Measurements from ENCODE around the gene TM7SF2. TPM values are rescaled to one million over a fixed set of nuclear protein-coding genes. Genes with fewer than 3 reads are reported as not detected.

TM7SF2 gene
- total and polyA plus RNA-seq, 2 of the 13 experiments (the other 11 are each of a cell fraction or from before 2014, with no cell fraction given) = 56.0 to 66.9 TPM

DNA sequence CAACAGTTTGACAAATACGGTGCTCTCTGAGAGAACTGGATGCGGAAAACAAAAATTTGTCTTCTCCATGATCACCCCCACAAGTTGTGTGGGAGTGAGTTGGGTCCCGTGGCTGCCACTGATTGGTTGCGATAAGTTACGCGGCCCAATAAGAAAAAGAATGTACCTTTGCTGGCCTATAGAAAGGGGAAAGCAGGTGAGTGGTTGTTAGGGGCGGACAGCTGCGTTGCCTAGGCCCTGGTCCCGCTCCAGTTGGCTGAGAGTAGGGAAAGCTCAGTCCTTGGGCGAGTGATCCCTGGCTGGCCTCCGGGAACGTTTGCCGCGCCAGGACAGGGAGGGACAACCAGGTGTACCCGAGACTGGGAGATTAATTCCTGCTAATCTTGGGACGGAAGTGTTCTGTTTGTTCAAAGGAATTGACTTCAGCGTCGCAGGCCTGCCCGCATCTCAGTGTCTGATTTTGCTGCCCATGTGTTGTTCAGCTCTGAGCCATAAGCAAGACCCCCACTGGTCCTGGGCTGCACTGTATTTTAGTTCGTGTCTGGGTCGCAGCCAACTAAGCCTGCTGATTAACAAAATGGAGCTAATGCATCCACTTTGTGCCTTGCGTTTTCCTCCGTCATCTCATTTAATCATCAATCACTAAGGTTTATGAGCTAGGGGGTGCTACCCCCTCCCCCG lies 23.4 kb downstream of the TM7SF2 start (continued):
- TF ChIP-seq, protein P1, sequence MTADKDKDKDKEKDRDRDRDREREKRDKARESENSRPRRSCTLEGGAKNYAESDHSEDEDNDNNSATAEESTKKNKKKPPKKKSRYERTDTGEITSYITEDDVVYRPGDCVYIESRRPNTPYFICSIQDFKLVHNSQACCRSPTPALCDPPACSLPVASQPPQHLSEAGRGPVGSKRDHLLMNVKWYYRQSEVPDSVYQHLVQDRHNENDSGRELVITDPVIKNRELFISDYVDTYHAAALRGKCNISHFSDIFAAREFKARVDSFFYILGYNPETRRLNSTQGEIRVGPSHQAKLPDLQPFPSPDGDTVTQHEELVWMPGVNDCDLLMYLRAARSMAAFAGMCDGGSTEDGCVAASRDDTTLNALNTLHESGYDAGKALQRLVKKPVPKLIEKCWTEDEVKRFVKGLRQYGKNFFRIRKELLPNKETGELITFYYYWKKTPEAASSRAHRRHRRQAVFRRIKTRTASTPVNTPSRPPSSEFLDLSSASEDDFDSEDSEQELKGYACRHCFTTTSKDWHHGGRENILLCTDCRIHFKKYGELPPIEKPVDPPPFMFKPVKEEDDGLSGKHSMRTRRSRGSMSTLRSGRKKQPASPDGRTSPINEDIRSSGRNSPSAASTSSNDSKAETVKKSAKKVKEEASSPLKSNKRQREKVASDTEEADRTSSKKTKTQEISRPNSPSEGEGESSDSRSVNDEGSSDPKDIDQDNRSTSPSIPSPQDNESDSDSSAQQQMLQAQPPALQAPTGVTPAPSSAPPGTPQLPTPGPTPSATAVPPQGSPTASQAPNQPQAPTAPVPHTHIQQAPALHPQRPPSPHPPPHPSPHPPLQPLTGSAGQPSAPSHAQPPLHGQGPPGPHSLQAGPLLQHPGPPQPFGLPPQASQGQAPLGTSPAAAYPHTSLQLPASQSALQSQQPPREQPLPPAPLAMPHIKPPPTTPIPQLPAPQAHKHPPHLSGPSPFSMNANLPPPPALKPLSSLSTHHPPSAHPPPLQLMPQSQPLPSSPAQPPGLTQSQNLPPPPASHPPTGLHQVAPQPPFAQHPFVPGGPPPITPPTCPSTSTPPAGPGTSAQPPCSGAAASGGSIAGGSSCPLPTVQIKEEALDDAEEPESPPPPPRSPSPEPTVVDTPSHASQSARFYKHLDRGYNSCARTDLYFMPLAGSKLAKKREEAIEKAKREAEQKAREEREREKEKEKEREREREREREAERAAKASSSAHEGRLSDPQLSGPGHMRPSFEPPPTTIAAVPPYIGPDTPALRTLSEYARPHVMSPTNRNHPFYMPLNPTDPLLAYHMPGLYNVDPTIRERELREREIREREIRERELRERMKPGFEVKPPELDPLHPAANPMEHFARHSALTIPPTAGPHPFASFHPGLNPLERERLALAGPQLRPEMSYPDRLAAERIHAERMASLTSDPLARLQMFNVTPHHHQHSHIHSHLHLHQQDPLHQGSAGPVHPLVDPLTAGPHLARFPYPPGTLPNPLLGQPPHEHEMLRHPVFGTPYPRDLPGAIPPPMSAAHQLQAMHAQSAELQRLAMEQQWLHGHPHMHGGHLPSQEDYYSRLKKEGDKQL (CRISPR knock-in tag; IDR thresholded peaks at IDR 0.05; ENCODE audit: low read depth) = no peak
- TF ChIP-seq TOE1 (CRISPR knock-in tag; IDR thresholded peaks at IDR 0.05) (no peak), NFE2L1 (CRISPR knock-in tag; IDR thresholded peaks at IDR 0.05; ENCODE audit: borderline replicate concordance) (no peak), TRIM24 (CRISPR knock-in tag; IDR thresholded peaks at IDR 0.05) (no peak), ZNF484 (CRISPR knock-in tag; IDR thresholded peaks at IDR 0.05; ENCODE audit: borderline replicate concordance, low read depth) (no peak), ZNF331 (CRISPR knock-in tag; IDR thresholded peaks at IDR 0.05) (no peak), NCOA5 (CRISPR knock-in tag; IDR thresholded peaks at IDR 0.05) (no peak), ZNF292 (CRISPR knock-in tag; IDR thresholded peaks at IDR 0.05; ENCODE audit: borderline replicate concordance, low read depth) (peak; percentile 4; the same call in 1 of the 2 replicates), DNMT1 (CRISPR knock-in tag; IDR thresholded peaks at IDR 0.05) (no peak)
- TF ChIP-seq, protein P2, sequence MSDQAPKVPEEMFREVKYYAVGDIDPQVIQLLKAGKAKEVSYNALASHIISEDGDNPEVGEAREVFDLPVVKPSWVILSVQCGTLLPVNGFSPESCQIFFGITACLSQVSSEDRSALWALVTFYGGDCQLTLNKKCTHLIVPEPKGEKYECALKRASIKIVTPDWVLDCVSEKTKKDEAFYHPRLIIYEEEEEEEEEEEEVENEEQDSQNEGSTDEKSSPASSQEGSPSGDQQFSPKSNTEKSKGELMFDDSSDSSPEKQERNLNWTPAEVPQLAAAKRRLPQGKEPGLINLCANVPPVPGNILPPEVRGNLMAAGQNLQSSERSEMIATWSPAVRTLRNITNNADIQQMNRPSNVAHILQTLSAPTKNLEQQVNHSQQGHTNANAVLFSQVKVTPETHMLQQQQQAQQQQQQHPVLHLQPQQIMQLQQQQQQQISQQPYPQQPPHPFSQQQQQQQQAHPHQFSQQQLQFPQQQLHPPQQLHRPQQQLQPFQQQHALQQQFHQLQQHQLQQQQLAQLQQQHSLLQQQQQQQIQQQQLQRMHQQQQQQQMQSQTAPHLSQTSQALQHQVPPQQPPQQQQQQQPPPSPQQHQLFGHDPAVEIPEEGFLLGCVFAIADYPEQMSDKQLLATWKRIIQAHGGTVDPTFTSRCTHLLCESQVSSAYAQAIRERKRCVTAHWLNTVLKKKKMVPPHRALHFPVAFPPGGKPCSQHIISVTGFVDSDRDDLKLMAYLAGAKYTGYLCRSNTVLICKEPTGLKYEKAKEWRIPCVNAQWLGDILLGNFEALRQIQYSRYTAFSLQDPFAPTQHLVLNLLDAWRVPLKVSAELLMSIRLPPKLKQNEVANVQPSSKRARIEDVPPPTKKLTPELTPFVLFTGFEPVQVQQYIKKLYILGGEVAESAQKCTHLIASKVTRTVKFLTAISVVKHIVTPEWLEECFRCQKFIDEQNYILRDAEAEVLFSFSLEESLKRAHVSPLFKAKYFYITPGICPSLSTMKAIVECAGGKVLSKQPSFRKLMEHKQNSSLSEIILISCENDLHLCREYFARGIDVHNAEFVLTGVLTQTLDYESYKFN (CRISPR knock-in tag; conservative IDR thresholded peaks at IDR 0.05) = no peak
- TF ChIP-seq, protein P3, sequence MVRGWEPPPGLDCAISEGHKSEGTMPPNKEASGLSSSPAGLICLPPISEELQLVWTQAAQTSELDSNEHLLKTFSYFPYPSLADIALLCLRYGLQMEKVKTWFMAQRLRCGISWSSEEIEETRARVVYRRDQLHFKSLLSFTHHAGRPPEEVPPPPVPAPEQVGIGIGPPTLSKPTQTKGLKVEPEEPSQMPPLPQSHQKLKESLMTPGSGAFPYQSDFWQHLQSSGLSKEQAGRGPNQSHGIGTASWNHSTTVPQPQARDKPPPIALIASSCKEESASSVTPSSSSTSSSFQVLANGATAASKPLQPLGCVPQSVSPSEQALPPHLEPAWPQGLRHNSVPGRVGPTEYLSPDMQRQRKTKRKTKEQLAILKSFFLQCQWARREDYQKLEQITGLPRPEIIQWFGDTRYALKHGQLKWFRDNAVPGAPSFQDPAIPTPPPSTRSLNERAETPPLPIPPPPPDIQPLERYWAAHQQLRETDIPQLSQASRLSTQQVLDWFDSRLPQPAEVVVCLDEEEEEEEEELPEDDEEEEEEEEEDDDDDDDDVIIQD (CRISPR knock-in tag; IDR thresholded peaks at IDR 0.05; ENCODE audit: low read depth) = 0 out of 2 replicates have a peak, but pooled peaks have one; percentile 25
- TF ChIP-seq, protein P4, sequence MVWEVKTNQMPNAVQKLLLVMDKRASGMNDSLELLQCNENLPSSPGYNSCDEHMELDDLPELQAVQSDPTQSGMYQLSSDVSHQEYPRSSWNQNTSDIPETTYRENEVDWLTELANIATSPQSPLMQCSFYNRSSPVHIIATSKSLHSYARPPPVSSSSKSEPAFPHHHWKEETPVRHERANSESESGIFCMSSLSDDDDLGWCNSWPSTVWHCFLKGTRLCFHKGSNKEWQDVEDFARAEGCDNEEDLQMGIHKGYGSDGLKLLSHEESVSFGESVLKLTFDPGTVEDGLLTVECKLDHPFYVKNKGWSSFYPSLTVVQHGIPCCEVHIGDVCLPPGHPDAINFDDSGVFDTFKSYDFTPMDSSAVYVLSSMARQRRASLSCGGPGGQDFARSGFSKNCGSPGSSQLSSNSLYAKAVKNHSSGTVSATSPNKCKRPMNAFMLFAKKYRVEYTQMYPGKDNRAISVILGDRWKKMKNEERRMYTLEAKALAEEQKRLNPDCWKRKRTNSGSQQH (CRISPR knock-in tag; IDR thresholded peaks at IDR 0.05; ENCODE audit: low read depth) = peak; percentile 37; the same call in 1 of the 2 replicates
- TF ChIP-seq, protein P5, sequence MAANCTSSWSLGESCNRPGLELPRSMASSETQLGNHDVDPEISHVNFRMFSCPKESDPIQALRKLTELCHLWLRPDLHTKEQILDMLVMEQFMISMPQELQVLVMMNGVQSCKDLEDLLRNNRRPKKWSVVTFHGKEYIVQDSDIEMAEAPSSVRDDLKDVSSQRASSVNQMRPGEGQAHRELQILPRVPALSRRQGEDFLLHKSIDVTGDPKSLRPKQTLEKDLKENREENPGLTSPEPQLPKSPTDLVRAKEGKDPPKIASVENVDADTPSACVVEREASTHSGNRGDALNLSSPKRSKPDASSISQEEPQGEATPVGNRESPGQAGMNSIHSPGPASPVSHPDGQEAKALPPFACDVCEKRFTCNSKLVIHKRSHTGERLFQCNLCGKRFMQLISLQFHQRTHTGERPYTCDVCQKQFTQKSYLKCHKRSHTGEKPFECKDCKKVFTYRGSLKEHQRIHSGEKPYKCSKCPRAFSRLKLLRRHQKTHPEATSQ (CRISPR knock-in tag; IDR thresholded peaks at IDR 0.05; ENCODE audit: borderline replicate concordance) = no peak; the same call in 1 of the 2 replicates

Measured in HepG2 (cell line).